Peyer's patch (tissue), 4 donors: ENCODE data around the gene KLHL13.

ENCODE experiments used
- POLR2A ChIP-seq, 2 donors: fragments of 450-650 bp; IDR thresholded peaks; one replicate each; pipeline ENCODE4 v1.5.1; 2017; ENCODE audit warnings: antibody characterized with exemption in 2 of 2, mild to moderate bottlenecking in 2 of 2, moderate library complexity in 2 of 2
- TF ChIP-seq, protein P1 (sequence below), 6 experiments: fragments of 450-650 bp in 4 of 6; fragments of 200-600 bp in 2 of 6; sonication (generic) in 1 of 6; IDR thresholded peaks; one replicate each; pipeline ENCODE4 v1.5.1; 2017 to 2019; ENCODE audit warnings: antibody characterized with exemption in 6 of 6, mild to moderate bottlenecking in 3 of 6, moderate library complexity in 1 of 6

DNA sequence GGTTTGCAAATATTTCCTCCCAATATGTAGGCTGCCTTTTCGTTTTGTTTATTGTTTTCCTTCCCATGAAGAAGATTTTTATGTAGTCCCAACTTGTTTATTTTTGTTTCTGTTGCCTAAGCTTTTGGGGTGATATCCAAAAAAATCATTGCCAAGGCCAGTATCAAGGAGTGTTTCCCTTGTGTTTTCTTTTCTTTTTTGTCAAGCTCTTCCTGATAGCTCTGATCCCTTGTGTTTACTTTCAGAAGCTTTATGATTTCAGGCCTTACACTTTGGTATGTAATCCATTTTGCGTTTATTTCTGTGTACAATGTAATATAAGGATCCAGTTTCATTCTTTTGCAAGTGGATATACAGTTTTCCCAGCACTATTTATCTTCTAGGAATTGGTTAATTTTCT lies 93.9 kb downstream of the KLHL13 start:
- TF ChIP-seq, protein P1, sequence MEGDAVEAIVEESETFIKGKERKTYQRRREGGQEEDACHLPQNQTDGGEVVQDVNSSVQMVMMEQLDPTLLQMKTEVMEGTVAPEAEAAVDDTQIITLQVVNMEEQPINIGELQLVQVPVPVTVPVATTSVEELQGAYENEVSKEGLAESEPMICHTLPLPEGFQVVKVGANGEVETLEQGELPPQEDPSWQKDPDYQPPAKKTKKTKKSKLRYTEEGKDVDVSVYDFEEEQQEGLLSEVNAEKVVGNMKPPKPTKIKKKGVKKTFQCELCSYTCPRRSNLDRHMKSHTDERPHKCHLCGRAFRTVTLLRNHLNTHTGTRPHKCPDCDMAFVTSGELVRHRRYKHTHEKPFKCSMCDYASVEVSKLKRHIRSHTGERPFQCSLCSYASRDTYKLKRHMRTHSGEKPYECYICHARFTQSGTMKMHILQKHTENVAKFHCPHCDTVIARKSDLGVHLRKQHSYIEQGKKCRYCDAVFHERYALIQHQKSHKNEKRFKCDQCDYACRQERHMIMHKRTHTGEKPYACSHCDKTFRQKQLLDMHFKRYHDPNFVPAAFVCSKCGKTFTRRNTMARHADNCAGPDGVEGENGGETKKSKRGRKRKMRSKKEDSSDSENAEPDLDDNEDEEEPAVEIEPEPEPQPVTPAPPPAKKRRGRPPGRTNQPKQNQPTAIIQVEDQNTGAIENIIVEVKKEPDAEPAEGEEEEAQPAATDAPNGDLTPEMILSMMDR (IDR thresholded peaks at IDR 0.05), result no peak
- no peak for TF ChIP-seq POLR2A (IDR thresholded peaks at IDR 0.05)
